ENCODE data around the gene IGFL1.
"Not testable (repeated sequence)": the region's sequence is repeated elsewhere in the genome, so short reads cannot be mapped to it uniquely, and the experiment has no call there.

IGFL1 gene

DNA sequence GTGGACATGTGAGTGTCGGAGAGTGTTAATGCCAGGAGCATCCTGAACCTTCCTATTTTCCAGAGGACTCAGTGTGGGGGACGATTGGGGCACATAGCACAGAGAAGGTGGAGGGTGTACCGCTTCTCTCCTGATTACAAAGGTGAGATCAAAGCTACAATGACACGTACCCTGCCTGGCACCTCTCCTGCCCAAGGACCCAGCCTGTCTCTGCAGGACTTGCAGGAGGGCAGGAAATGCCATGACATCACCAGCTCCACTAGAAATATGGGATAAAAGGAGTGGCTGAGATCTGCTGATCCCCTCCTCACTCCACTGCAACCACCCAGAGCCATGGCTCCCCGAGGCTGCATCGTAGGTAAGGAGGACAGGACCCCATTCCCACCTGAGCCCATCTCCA, at the start of gene IGFL1:
IGFL1 (plus strand) TSS at position 301 of the 400 bp plus-strand sequence; CDS start at position 334, 33 bp downstream.
- Mint-ChIP-seq H3K9me3 (no peaks in the 10 kb centered on the region), H3K27ac (ENCODE audit: low read depth) (no peak within 1 kb of the TSS), H3K36me3 (ENCODE audit: insufficient read depth) (peaks cover 2% of the 10 kb centered on the region), H3K27me3 (peaks cover 56% of the 10 kb centered on the region), H3K4me3 (no peak within 1 kb of the TSS), H3K4me1 (peaks cover 7% of the 10 kb centered on the region)
- no peak for ATAC-seq (replicated peaks; ENCODE audit: extremely low read depth, poor library complexity, severe bottlenecking)
- DNase-seq (ENCODE audit: low spot score in 2 of 2) = no peak

DNA sequence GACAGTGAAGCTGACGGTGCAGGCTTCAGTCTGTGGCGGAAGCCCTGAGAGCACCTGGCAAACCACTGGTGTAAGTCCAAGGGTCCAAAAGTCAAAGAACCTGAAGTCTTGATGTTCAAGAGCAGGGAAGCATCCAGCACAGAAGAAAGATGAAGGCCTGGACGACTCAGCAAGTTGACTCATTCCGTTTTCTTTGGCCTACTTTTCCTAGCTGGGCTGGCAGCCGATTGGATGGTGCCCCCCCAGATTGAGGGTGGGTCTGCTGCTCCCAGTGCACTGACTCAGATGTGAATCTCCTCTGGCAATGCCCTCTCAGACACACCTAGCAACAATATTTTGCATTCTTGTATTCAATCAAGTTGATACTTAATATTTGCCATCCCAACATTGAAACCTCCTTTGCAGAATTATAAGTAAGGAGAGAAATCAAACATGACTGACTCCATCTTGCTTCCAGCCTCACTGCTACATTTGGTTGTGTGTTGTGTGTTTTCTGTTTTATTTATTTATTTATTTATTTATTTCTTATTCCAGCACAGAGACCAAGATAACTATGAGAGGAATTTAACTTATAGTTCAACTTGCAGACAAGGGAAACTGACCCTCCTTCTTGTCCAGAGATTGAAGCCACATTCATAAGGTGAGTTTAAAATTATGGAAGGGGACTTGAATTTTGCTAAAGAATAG, 48.7 kb upstream of the IGFL1 start:
- no peak for DNase-seq (ENCODE audit: low spot score in 2 of 2)
- Mint-ChIP-seq H3K36me3 (ENCODE audit: insufficient read depth) (no peaks in the 10 kb centered on the region), H3K4me1 (no peaks in the 10 kb centered on the region), H3K27ac (ENCODE audit: low read depth) (no peak overlapping the region), H3K27me3 (peaks cover 74% of the 10 kb centered on the region), H3K4me3 (no peak overlapping the region), H3K9me3 (no peaks in the 10 kb centered on the region)
- no peak for ATAC-seq (replicated peaks; ENCODE audit: extremely low read depth, poor library complexity, severe bottlenecking)

GRCh38 chr19:46181388-46181779, 48.2 kb upstream of the IGFL1 start:
- no peak for ATAC-seq (replicated peaks; ENCODE audit: extremely low read depth, poor library complexity, severe bottlenecking)
- Mint-ChIP-seq H3K4me3 (no peak overlapping the region), H3K9me3 (no peaks in the 10 kb centered on the region), H3K27ac (ENCODE audit: low read depth) (no peak overlapping the region), H3K4me1 (no peaks in the 10 kb centered on the region), H3K36me3 (ENCODE audit: insufficient read depth) (no peaks in the 10 kb centered on the region), H3K27me3 (peaks cover 70% of the 10 kb centered on the region)
- DNase-seq (ENCODE audit: low spot score in 2 of 2) = no peak

GRCh38 chr19:46182476-46182875, 47.1 kb upstream of the IGFL1 start:
- DNase-seq (ENCODE audit: low spot score in 2 of 2) (no peak), ATAC-seq (replicated peaks; ENCODE audit: extremely low read depth, poor library complexity, severe bottlenecking) (no peak)
- Mint-ChIP-seq H3K4me3 (no peak overlapping the region), H3K36me3 (ENCODE audit: insufficient read depth) (no peaks in the 10 kb centered on the region), H3K27me3 (peaks cover 64% of the 10 kb centered on the region), H3K4me1 (no peaks in the 10 kb centered on the region), H3K27ac (ENCODE audit: low read depth) (no peak overlapping the region), H3K9me3 (no peaks in the 10 kb centered on the region)

- H3K9me3 Mint-ChIP-seq; H3K4me3 Mint-ChIP-seq; ATAC-seq (replicated peaks; ENCODE audit: extremely low read depth, poor library complexity, severe bottlenecking): not testable (repeated sequence)
Observed at GRCh38 chr19:46184775-46185710, 44.5 kb upstream of the IGFL1 start.

GRCh38 chr19:46186101-46186716, 43.3 kb upstream of the IGFL1 start:
- Mint-ChIP-seq H3K27me3 (peaks cover 78% of the 10 kb centered on the region), H3K27ac (ENCODE audit: low read depth) (no peak overlapping the region), H3K4me3 (no peak overlapping the region), H3K4me1 (no peaks in the 10 kb centered on the region), H3K9me3 (no peaks in the 10 kb centered on the region), H3K36me3 (ENCODE audit: insufficient read depth) (no peaks in the 10 kb centered on the region)
- DNase-seq (ENCODE audit: low spot score in 2 of 2) (no peak), ATAC-seq (replicated peaks; ENCODE audit: extremely low read depth, poor library complexity, severe bottlenecking) (no peak)

More at GRCh38 chr19:46184775-46185710, 44.5 kb upstream of the IGFL1 start:
- H3K4me1 Mint-ChIP-seq; DNase-seq (ENCODE audit: low spot score in 2 of 2); H3K36me3 Mint-ChIP-seq (ENCODE audit: insufficient read depth); H3K27ac Mint-ChIP-seq (ENCODE audit: low read depth): not testable (repeated sequence)
- peaks cover 67% of the 10 kb centered on the region for H3K27me3 Mint-ChIP-seq

DNA sequence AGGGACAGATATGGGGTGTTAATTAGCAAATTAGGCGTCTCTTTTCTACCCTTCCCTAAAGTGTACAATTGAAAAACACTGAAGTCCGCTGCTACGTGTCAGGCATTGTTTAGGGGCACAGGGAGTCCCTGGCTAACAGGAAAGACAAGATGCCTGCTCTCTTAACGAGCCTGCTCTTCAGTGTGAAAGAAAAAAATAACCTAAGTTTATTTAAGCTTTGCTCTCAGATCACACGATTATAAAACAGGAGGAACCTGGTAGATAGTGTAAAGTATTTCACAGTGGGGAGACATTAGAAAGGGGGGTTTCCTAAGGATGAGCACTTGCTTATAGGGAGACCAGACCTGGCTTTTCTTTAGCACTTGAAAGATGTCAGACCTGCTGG, 42.8 kb upstream of the IGFL1 start:
- ATAC-seq (replicated peaks; ENCODE audit: extremely low read depth, poor library complexity, severe bottlenecking) = no peak
- no peaks in the 10 kb centered on the region for H3K9me3 Mint-ChIP-seq
- peaks cover 83% of the 10 kb centered on the region for H3K27me3 Mint-ChIP-seq
- H3K27ac Mint-ChIP-seq (ENCODE audit: low read depth) = no peak overlapping the region
- DNase-seq (ENCODE audit: low spot score in 2 of 2) = no peak
- no peak overlapping the region for H3K4me3 Mint-ChIP-seq
- H3K36me3 Mint-ChIP-seq (ENCODE audit: insufficient read depth) = no peaks in the 10 kb centered on the region
- no peaks in the 10 kb centered on the region for H3K4me1 Mint-ChIP-seq

DNA sequence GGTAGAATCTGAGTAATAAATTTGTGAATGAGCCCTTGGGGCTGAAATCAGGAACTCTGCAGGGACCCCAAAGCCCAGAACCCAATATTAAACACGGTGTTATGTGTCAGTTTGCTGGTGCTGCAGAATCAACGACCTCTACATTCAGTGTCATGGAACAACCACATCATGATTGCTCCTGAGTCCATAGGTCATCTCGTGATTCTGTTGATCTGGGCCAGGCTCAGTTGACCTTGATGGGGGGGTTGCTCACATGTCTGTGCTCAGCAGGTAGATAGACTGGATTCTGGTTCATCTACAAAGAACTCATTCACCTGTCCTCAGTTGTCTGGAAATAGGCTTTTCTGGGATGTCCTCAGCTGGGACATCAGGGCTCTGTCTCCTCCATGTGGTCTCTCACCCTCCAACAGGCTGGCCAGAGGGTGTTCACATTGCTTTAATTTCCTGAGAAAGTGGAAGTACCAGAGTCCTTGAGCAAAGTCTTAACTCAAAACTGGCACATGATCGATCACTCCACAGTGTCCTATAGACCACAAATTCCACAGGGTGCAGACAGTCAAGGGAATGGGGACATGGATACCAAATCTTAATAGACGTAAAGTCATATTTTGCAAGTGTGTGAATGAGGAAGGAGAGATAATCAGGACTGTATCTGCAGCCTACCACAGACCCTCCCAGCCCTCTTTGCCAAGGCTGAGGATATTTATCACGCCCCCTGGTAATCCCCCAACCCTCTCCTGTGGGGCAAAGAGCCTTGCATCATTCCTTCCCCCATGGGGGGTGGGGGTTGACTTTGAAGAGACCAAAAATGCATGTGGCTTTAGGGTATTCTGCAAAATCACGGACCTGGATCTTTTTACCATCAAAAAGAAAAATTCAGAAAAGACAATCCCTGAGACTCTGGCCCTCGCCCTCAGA, 39.3 kb upstream of the IGFL1 start:
- Mint-ChIP-seq H3K36me3 (ENCODE audit: insufficient read depth) (no peaks in the 10 kb centered on the region), H3K4me1 (no peaks in the 10 kb centered on the region), H3K27ac (ENCODE audit: low read depth) (no peak overlapping the region), H3K27me3 (peaks cover 76% of the 10 kb centered on the region), H3K9me3 (no peaks in the 10 kb centered on the region), H3K4me3 (no peak overlapping the region)
- DNase-seq (ENCODE audit: low spot score in 2 of 2) = no peak
- no peak for ATAC-seq (replicated peaks; ENCODE audit: extremely low read depth, poor library complexity, severe bottlenecking)

DNA sequence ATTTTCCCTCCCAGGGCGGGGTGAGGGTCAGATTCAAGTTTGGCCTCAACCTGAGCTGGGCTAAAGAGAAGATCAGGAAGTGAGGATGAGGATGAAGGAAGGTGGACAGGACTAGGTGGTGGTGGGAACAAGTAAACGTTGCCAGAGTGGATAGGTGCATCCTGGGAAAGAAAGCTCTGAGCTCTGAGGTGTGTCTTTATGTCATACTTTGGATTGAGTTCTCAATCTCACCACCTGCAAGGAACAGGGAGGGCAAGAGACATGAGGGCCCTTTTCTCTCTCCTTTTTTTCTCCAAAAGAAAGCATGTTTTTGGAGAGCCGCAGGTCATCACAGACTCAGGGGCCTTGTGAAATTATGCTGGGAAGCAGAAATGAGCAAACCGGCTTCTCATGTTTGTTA, 38.2 kb upstream of the IGFL1 start:
- Mint-ChIP-seq H3K9me3 (no peaks in the 10 kb centered on the region), H3K4me1 (no peaks in the 10 kb centered on the region), H3K4me3 (no peak overlapping the region), H3K27me3 (peaks cover 81% of the 10 kb centered on the region), H3K27ac (ENCODE audit: low read depth) (no peak overlapping the region), H3K36me3 (ENCODE audit: insufficient read depth) (no peaks in the 10 kb centered on the region)
- no peak for DNase-seq (ENCODE audit: low spot score in 2 of 2)
- ATAC-seq (replicated peaks; ENCODE audit: extremely low read depth, poor library complexity, severe bottlenecking) = no peak

DNA sequence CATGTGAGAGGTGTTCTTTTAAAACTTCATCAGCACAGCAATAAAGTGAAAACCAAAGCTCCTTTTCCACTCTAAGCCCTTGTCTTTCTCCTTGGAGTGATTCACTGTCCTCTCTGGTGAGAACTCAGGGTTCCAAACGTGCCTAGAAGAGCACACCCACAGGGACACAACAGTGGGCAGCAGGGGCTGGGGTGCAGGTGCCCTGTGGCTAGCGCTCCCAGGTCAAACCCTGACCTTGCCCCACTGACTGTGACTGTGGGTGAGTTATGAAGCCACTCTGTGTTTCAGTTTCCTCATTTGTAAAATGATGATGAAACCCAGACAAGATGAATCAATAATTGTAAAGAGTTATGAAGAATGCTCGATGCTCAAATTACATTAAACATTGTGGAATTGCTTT, 37.6 kb upstream of the IGFL1 start:
- no peaks in the 10 kb centered on the region for H3K36me3 Mint-ChIP-seq (ENCODE audit: insufficient read depth)
- DNase-seq (ENCODE audit: low spot score in 2 of 2) (no peak), ATAC-seq (replicated peaks; ENCODE audit: extremely low read depth, poor library complexity, severe bottlenecking) (no peak)
- H3K9me3 Mint-ChIP-seq = no peaks in the 10 kb centered on the region
- H3K4me3 Mint-ChIP-seq = no peak overlapping the region
- H3K27ac Mint-ChIP-seq (ENCODE audit: low read depth) = no peak overlapping the region
- H3K4me1 Mint-ChIP-seq = no peaks in the 10 kb centered on the region
- H3K27me3 Mint-ChIP-seq = peaks cover 81% of the 10 kb centered on the region

- not testable (repeated sequence) for H3K36me3 Mint-ChIP-seq (ENCODE audit: insufficient read depth); DNase-seq (ENCODE audit: low spot score in 2 of 2); H3K4me3 Mint-ChIP-seq; H3K27ac Mint-ChIP-seq (ENCODE audit: low read depth); ATAC-seq (replicated peaks; ENCODE audit: extremely low read depth, poor library complexity, severe bottlenecking); H3K4me1 Mint-ChIP-seq; H3K9me3 Mint-ChIP-seq
- peaks cover 87% of the 10 kb centered on the region for H3K27me3 Mint-ChIP-seq
Observed at GRCh38 chr19:46192626-46192991, 36.9 kb upstream of the IGFL1 start.
